Colonic mucosa (tissue), 4 donors: ENCODE data around the gene NOXO1. TPM values are rescaled to one million over a fixed set of nuclear protein-coding genes. Genes with fewer than 3 reads are reported as not detected.

ENCODE experiments used
- DNase-seq: peaks from one replicate; pipeline ENCODE4 v3.0.0-alpha.2; 2020
- H3K27ac ChIP-seq: fragments of 200-600 bp; one replicate; pipeline ENCODE4 v1.8.0; 2021
- H3K27me3 ChIP-seq: fragments of 200-600 bp; one replicate; pipeline ENCODE4 v1.8.0; 2021
- H3K36me3 ChIP-seq: fragments of 200-600 bp; one replicate; pipeline ENCODE4 v1.8.0; 2021
- H3K4me1 ChIP-seq: fragments of 200-600 bp; one replicate; pipeline ENCODE4 v1.8.0; 2021; ENCODE audit warnings: mild to moderate bottlenecking
- H3K4me3 ChIP-seq: fragments of 200-600 bp; one replicate; pipeline ENCODE4 v1.8.0; 2021
- H3K9ac ChIP-seq, 2 donors: one replicate each; pipeline ENCODE4 v1.7.0; 2013; ENCODE audit warnings: control low read depth in 2 of 2, low read depth in 2 of 2, low read length in 2 of 2
- H3K9me3 ChIP-seq: fragments of 200-600 bp; one replicate; pipeline ENCODE4 v1.8.0; 2021
- intact Hi-C: fragments of 100-400 bp; cut with DNase I; formaldehyde crosslinking; loops from one replicate; pipeline ENCODE4 v1.14.1; 2022
- total RNA-seq, 2 donors: library from RNA; stranded (reverse); fragmentation: NEBNext Ultra II Directional in 1 of 2; extraction: Animal tissue kit (Norgen Biotek cat#: 25700) in 1 of 2; gene quantifications; one replicate each; pipeline ENCODE4 v1.2.1, GENCODE V29; 2021
- TF ChIP-seq, protein P1 (sequence below): fragments of 200-600 bp; IDR thresholded peaks from one replicate; pipeline ENCODE4 v1.8.0; 2022; ENCODE audit warnings: antibody characterized with exemption, mild to moderate bottlenecking
- donor health status: healthy.
- donor health status: DM: no; HTN: no; CAD: no.
- donor health status: DM: no; HTN: no; CAD: no.

The NOXO1 gene
- total RNA-seq, 2 donors from 2014 or later, result 43.9 to 80.1 TPM

DNA sequence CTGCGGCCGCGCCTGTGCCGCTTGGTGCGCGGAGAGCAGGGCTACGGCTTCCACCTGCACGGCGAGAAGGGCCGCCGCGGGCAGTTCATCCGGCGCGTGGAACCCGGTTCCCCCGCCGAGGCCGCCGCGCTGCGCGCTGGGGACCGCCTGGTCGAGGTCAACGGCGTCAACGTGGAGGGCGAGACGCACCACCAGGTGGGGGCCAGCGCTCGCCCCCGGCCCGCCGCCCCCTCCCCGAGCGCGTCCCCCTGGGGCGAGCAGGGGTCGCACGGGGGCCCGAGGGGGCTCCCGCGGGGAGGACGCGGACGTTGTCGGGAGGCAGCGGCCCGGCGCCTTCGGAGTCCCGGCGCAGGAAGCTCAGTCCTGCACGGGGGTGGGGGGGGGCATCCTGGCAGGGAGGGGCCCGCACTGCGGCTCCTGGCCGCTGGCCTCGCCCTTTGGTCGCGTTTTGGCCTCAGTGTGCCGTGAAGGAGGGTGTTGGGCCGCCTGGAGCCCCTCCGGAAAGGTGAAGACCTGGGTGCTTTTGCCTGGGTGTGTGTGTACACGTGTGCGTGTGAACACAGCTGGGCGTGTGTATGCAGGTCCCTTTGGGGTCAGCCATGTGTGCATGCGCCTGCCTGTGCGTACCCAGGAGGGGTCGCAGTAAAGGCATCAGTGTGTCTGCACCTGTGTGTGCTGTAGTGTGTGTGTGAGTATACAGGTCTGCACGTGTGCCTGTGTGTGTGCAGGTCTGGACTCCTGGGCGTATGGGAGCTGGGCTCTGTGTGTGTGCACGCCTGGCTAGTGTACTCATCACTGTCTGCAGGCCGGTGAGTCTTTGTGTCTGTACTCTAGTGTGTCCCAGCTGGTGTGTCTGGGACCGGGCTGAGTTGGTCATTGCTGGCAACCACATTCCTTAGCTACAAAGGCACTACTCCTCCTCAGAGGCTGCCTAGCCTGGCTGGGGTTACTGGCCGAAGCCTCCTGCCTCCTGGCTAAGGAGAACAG, 46.0 kb upstream of the NOXO1 start:
- intact Hi-C loops, result loop anchor here (10.0 kb wide), 1 partner anchor 57 kb away; no protein-coding TSS in a partner anchor
- H3K9ac ChIP-seq, result peak overlapping the region; percentile 66 to 76
- no peak for DNase-seq
- H3K27me3 ChIP-seq, result no peaks in the 10 kb centered on the region
- peak overlapping the region; percentile 47 for H3K27ac ChIP-seq
- no peaks in the 10 kb centered on the region for H3K9me3 ChIP-seq
- no peaks in the 10 kb centered on the region for H3K36me3 ChIP-seq
- peak overlapping the region; percentile 66 for H3K4me3 ChIP-seq
- TF ChIP-seq, protein P1, sequence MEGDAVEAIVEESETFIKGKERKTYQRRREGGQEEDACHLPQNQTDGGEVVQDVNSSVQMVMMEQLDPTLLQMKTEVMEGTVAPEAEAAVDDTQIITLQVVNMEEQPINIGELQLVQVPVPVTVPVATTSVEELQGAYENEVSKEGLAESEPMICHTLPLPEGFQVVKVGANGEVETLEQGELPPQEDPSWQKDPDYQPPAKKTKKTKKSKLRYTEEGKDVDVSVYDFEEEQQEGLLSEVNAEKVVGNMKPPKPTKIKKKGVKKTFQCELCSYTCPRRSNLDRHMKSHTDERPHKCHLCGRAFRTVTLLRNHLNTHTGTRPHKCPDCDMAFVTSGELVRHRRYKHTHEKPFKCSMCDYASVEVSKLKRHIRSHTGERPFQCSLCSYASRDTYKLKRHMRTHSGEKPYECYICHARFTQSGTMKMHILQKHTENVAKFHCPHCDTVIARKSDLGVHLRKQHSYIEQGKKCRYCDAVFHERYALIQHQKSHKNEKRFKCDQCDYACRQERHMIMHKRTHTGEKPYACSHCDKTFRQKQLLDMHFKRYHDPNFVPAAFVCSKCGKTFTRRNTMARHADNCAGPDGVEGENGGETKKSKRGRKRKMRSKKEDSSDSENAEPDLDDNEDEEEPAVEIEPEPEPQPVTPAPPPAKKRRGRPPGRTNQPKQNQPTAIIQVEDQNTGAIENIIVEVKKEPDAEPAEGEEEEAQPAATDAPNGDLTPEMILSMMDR, result no peak
- peaks cover 3% of the 10 kb centered on the region for H3K4me1 ChIP-seq

DNA sequence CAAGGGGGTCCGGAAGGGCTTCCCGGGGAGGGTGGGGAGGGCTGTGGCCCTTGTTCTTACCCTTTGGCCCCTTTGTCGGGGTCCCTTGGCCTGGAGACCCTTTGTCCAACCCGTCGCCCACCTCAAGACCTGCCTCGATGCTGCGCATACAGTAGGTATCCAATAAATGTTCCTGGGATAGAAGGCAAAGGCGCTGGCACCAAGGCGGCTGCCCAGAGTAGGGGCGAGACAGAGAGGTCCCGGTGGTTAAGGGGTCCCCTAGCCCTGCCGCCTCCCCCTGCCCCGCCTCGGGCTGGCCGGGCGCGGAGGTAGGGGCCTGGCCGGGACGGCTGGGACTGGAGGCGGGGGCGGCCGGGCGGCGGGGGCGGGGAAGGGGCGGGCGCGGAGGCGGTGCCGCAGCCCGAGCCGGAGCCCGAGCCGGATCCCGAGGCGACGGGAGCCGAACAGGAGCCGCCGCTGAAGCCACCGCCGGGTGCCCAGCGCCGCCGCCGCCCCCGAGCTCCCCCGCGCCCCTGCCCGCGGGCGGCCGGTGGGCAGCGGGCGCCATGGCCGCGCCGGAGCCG, 45.3 kb upstream of the NOXO1 start, which contains the start of gene NHERF2:
NHERF2 (plus strand) TSS at position 442 of the 563 bp plus-strand sequence; CDS start at position 546, 104 bp downstream.
- peak within 1 kb of the TSS; percentile 66 for H3K4me3 ChIP-seq
- H3K27me3 ChIP-seq, result no peaks in the 10 kb centered on the region
- DNase-seq, result no peak
- H3K27ac ChIP-seq, result peak within 1 kb of the TSS; percentile 53
- no peaks in the 10 kb centered on the region for H3K9me3 ChIP-seq
- peaks cover 3% of the 10 kb centered on the region for H3K4me1 ChIP-seq
- TF ChIP-seq, protein P1, result no peak
- peak within 1 kb of the TSS; percentile 66 to 76 for H3K9ac ChIP-seq
- intact Hi-C loops, result loop anchor here (10.0 kb wide), 1 partner anchor 58 kb away; no protein-coding TSS in a partner anchor
- H3K36me3 ChIP-seq, result no peaks in the 10 kb centered on the region

DNA sequence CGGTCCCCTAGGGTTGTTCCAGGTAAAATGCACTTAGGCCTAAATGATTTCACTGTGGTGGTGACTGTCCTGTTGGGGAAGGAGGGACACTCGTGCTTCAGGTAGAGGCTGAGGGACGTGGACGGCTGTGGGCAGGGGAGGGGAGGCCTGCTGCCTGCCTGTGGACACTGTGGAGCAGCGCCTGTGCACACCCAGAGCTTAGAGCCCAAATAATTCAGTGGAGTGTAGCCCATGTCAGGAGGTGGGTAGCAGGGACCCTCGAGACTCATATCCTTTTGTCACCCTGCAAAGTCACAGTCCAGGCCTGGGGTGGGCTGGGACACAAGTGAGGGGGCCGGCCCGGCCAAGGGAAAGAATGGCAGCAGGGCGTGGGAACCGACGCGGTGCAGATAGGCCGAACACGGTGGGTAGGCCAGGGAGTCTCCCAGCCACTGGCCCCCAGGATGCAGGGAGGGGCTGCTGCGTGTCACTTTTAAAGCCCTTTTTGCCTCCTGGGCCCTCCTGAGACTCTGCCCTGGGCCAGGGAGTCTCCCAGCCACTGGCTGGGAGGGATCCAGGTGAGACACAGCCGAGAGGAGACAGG, 44.7 kb upstream of the NOXO1 start:
- Histone ChIP-seq H3K27ac (peak overlapping the region; percentile 53), H3K36me3 (no peaks in the 10 kb centered on the region), H3K4me1 (peaks cover 3% of the 10 kb centered on the region), H3K27me3 (peaks cover 5% of the 10 kb centered on the region), H3K9ac (peak overlapping the region; percentile 55 to 66), H3K4me3 (peak overlapping the region; percentile 19), H3K9me3 (no peaks in the 10 kb centered on the region)
- intact Hi-C loops, result loop anchor here (10.0 kb wide), 1 partner anchor 59 kb away; no protein-coding TSS in a partner anchor
- DNase-seq, result no peak
- TF ChIP-seq, protein P1, result no peak

DNA sequence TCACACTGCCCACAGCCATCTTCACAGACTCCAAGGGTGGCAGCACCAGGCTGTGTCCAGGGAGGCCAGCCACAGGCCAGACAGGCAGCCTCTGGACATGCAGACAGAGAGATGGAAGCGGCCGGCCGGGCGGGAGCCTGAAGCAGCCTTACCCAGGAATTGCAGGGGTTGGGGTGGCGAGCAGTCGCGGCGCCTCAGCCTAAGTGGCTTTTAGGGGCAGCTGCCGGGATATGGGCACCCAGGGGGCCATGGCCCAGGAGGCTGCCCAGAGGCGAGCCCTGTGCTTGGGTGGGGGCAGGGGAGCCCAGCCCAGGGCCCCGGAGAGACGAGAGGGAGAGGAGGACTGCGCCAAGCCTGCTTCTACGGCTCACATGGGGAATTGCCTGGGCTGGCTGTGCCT, 44.0 kb upstream of the NOXO1 start:
- intact Hi-C loops, result loop anchor here (10.0 kb wide), 1 partner anchor 60 kb away; no protein-coding TSS in a partner anchor
- no peaks in the 10 kb centered on the region for H3K9me3 ChIP-seq
- TF ChIP-seq, protein P1, result no peak
- peaks cover 9% of the 10 kb centered on the region for H3K4me1 ChIP-seq
- no peak for DNase-seq
- H3K27me3 ChIP-seq, result peaks cover 12% of the 10 kb centered on the region
- H3K4me3 ChIP-seq, result no peak overlapping the region
- no peak overlapping the region for H3K9ac ChIP-seq
- no peak overlapping the region for H3K27ac ChIP-seq
- no peaks in the 10 kb centered on the region for H3K36me3 ChIP-seq

DNA sequence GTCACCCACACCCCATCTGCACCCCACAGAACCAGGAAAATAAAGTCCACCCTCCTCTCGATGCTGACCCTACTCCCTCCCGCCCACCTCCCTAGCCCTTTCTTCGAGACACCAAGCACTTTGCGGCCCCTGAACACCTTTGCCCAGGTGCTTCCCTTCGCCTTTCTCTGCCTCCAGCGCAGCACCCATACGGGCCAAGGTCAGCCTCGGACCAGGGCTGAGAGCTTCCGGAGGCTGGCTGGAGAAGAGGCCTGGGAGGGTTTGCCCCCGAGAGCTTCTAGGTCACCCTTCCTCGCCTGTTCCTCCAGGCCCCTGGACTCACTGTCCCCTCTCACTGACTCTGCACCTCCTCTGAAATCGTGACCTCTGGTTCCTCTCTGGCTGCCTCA, 42.8 kb upstream of the NOXO1 start:
- Histone ChIP-seq H3K4me3 (no peak overlapping the region), H3K9me3 (no peaks in the 10 kb centered on the region)
- intact Hi-C loops, result loop anchor here (5.0 to 10.0 kb wide), 2 partner anchors 61 to 118 kb away; no protein-coding TSS in a partner anchor

More for the DNA sequence above, 42.8 kb upstream of the NOXO1 start:
- Histone ChIP-seq H3K36me3 (no peaks in the 10 kb centered on the region), H3K9ac (peak overlapping the region; percentile 37 to 65), H3K27me3 (peaks cover 24% of the 10 kb centered on the region), H3K27ac (no peak overlapping the region), H3K4me1 (peaks cover 12% of the 10 kb centered on the region)
- no peak for DNase-seq
- TF ChIP-seq, protein P1, result no peak
